Duodenal mucosa (tissue), 2 donors: ENCODE results near the gene ULK4.

Source experiments
- H3K27ac ChIP-seq: one replicate; pipeline ENCODE4 v1.7.0; 2013; ENCODE audit warnings: low read depth, low read length
- H3K27me3 ChIP-seq, 2 donors: one replicate each; pipeline ENCODE4 v1.7.0; 2013; ENCODE audit warnings: low read length in 2 of 2, control low read depth in 1 of 2; ENCODE audit not compliant: insufficient read depth in 2 of 2, control insufficient read depth in 1 of 2
- H3K36me3 ChIP-seq, 2 donors: one replicate each; pipeline ENCODE4 v1.7.0; 2013; ENCODE audit warnings: low read length in 2 of 2, control low read depth in 1 of 2; ENCODE audit not compliant: insufficient read depth in 2 of 2, control insufficient read depth in 1 of 2
- H3K4me1 ChIP-seq, 2 donors: one replicate each; pipeline ENCODE4 v1.7.0; 2013; ENCODE audit warnings: low read length in 2 of 2, control low read depth in 1 of 2; ENCODE audit not compliant: insufficient read depth in 2 of 2, control insufficient read depth in 1 of 2
- H3K4me3 ChIP-seq, 2 donors: one replicate each; pipeline ENCODE4 v1.7.0; 2013; ENCODE audit warnings: low read length in 2 of 2, low read depth in 1 of 2
- H3K9ac ChIP-seq, 2 donors: one replicate each; pipeline ENCODE4 v1.7.0; 2013; ENCODE audit warnings: low read length in 2 of 2, low read depth in 1 of 2
- H3K9me3 ChIP-seq, 2 donors: one replicate each; pipeline ENCODE4 v1.7.0; 2013; ENCODE audit warnings: low read length in 2 of 2, control low read depth in 1 of 2; ENCODE audit not compliant: control insufficient read depth in 1 of 2

ULK4 gene

DNA sequence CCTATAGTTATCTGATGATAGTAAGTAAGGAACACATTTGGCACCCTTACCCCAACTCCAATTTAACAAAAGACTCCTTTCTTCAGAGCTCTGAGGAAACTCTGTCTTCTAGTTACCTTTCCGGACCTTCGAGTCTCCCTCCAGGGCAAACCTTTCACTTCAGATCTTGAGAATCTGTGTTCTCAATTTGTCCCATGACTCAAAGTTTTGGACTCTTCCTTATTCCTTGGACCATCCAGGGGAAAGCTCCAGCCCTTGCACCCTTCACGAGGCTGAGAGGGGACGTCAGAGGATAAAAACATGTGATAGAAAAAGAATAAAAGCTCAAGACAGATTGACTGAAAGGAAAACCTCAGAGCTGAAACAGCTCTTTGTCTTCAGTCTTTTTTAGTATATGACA lies 685.7 kb downstream of the ULK4 start:
- H3K4me3 ChIP-seq: no peak overlapping the region
- no peak overlapping the region for H3K9ac ChIP-seq
- no peaks in the 10 kb centered on the region for H3K27me3 ChIP-seq
- H3K4me1 ChIP-seq: no peaks in the 10 kb centered on the region
- H3K9me3 ChIP-seq: no peaks in the 10 kb centered on the region
- H3K27ac ChIP-seq: no peak overlapping the region
- H3K36me3 ChIP-seq: no peaks in the 10 kb centered on the region

DNA sequence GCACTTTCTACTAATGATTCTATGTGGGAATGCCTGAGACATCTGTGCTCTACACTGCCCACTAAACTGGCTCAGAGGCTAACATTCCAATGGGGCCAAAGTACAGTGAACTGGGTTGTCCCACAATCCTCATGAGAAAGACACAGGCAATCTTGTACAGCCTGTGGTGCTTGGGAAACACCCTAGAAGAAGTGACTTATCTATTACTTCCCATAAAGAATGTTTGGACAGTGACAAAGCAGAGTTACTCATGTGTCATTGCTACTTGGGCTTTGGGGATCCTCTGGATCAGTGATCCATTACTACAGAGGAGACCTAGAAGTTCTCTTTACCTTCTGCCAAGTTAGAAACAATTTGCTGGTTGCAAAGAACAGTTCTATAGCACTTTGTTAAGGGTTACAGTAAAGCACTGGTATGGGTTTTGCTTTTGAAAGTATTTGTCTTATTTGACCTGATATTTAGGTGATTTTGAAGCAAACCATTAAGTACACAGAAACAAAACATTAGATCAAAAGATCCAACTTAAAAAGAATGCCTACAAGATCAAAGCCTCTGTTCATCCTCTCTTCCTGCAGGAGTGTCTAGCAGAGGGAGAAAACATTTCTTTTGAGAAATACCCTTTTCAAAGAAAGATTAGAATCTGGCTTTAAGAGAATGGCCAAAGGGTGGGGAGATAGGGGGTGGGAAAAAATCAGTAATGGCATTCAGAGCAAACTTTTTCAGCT lies 686.8 kb downstream of the ULK4 start:
- Histone ChIP-seq H3K4me3 (no peak overlapping the region), H3K27ac (no peak overlapping the region), H3K36me3 (no peaks in the 10 kb centered on the region), H3K9ac (no peak overlapping the region), H3K27me3 (no peaks in the 10 kb centered on the region), H3K9me3 (no peaks in the 10 kb centered on the region), H3K4me1 (no peaks in the 10 kb centered on the region)

DNA sequence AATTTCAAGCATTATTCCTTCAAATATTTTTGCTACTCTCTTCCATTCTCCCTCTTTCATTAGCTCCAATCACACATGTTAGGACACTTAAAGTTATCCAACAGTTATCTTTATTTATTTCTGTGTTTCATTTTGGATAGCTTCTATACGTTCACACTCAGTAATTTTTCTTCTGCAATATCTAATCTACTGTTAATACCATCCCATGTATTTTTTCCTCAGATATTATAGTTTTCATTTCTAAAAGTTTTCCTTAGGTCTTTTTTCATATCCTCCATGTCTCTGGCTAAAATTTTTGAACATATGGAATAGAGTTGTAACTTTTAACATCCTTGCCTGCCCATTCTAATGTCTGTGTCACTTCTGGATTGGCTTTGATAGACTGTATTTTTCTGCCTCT lies 689.2 kb downstream of the ULK4 start:
- H3K9me3 ChIP-seq: no peaks in the 10 kb centered on the region
- H3K9ac ChIP-seq: no peak overlapping the region
- no peak overlapping the region for H3K27ac ChIP-seq
- no peaks in the 10 kb centered on the region for H3K36me3 ChIP-seq
- no peak overlapping the region for H3K4me3 ChIP-seq
- H3K4me1 ChIP-seq: no peaks in the 10 kb centered on the region
- no peaks in the 10 kb centered on the region for H3K27me3 ChIP-seq

DNA sequence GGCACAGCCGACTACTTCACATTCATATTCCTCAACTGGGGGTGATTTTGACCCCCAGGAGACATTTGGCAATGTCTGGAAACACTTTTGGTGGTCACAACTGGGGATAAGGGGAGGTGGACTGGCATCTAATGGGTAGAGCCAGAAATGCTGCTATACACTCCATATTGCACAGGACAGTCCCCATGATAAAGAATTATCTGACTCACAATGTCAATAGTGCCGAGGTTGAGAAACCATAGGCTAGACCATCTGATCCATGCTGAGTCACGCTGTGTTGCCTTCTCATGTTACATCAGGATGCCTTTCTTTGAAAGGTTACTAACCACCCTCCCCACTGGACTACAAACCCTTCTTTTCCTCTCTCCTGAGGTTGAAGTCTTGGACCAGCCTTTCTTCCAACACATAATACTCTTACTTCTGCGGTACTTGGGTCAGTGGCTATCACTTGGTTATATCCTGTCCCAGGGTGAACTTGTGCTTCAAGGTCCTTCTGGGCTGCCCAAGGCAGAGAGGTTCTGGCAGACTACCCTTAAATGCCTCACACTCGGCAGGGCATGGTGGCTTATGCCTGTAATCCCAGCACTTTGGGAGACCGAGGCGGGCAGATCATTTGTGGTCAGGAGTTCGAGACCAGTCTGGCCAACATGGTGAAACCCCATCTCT lies 693.8 kb downstream of the ULK4 start:
- no peaks in the 10 kb centered on the region for H3K4me1 ChIP-seq

DNA sequence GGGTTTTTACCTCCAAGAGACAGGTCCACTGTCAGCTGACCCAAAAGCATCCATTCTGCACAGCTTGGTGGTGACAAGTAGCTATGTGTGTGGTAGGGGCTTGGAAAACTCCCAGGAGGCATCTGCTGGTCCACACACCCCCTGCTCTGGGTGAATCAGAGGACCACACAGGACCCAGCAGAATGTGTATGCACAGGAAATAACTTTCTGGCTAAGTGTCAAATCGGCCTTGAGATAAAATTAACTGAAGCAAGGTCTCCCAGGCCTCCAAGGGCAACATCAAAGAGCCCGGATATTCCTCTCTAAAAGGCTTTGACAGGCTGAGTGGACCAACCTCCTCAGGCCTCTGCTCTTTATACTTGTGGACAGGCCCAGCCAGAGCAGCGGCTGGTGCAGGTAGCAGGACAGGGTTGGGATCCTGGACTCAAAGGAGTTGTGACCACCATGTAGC lies 696.1 kb downstream of the ULK4 start:
- no peak overlapping the region for H3K4me3 ChIP-seq
- H3K36me3 ChIP-seq: no peaks in the 10 kb centered on the region
- H3K4me1 ChIP-seq: no peaks in the 10 kb centered on the region
- H3K27me3 ChIP-seq: no peaks in the 10 kb centered on the region
- no peaks in the 10 kb centered on the region for H3K9me3 ChIP-seq
- no peak overlapping the region for H3K27ac ChIP-seq
- no peak overlapping the region for H3K9ac ChIP-seq

More for the DNA sequence above, 693.8 kb downstream of the ULK4 start:
- H3K9me3 ChIP-seq: no peaks in the 10 kb centered on the region
- no peaks in the 10 kb centered on the region for H3K27me3 ChIP-seq
- no peak overlapping the region for H3K9ac ChIP-seq
- H3K27ac ChIP-seq: no peak overlapping the region
- no peak overlapping the region for H3K4me3 ChIP-seq
- H3K36me3 ChIP-seq: no peaks in the 10 kb centered on the region

DNA sequence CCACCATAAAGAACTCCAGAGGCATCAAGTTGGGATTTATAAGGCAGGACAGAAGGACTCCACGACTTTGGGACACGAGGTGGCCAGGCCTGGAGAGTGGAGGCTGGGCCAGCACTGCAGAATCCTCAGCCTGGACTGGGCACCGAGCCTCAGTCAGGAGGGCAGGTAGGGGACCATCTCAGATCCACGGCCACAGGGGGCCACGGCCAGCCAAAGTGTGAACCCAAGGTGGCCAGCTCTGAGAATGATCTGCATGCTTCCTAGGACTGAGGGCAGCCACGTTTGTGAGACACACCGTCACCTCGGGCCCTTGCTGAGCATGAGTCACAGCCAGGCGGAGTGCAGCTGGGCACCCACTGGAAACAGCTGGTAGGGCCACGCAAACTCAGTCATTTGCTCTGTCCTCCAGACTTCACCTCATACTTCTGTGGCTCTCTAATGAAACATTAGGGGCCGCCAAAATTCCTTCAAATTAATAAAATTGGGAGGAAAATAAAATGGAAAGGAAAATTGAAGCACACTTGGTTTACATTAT lies 696.8 kb downstream of the ULK4 start:
- no peaks in the 10 kb centered on the region for H3K4me1 ChIP-seq
- H3K27ac ChIP-seq: no peak overlapping the region
- H3K9me3 ChIP-seq: no peaks in the 10 kb centered on the region
- no peaks in the 10 kb centered on the region for H3K27me3 ChIP-seq
- H3K4me3 ChIP-seq: no peak overlapping the region
- no peak overlapping the region for H3K9ac ChIP-seq
- no peaks in the 10 kb centered on the region for H3K36me3 ChIP-seq

DNA sequence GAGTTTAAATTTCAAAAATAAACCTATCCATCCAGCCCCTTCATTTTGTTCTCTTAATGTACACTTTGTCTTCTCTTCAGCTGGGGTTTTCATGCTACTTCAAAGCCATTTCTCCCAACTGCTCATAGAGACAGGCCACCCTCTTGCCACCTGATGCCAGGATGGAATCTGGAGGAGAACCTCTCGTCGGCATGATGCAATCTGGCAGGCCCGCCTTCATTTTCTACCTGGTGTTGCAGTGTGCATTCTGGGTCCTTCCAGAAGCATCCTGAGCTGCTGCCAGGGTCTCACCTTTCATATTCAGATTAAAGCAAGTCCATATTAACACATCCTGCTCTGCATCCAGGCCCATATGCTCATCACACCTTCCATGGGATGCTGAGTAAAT lies 701.8 kb downstream of the ULK4 start:
- Histone ChIP-seq H3K27me3 (no peaks in the 10 kb centered on the region), H3K9me3 (no peaks in the 10 kb centered on the region), H3K4me3 (no peak overlapping the region), H3K9ac (no peak overlapping the region), H3K27ac (no peak overlapping the region), H3K36me3 (no peaks in the 10 kb centered on the region), H3K4me1 (no peaks in the 10 kb centered on the region)

DNA sequence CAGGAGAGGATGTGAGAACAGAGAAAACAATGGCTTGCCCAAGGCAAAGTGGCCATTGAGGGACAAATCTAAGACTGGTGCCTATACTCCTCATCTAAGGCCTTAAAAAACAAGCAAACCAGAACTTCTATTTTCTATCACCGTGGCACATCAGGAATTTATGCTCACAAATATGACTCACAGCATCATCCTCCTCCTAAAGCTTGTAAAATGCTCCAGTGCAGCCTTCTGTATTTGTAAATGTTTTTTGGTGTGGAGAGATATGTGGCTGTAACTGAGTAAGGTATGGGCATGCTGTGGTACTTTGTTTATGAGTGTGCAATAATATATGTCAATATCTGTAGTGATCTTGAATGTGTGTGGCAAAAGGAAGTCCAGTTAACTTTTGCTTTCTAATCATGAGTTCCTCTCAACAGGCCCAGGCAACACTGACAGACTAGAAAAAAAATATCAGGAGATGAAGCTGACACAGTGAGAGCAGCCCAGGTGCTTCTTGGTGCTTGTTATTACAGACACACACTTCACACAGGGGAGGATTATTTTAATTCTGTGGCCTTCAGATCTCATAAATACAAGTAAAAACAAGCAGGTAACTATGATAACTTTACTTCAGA lies 702.3 kb downstream of the ULK4 start:
- H3K27ac ChIP-seq: no peak overlapping the region
- no peak overlapping the region for H3K9ac ChIP-seq
- H3K27me3 ChIP-seq: no peaks in the 10 kb centered on the region
- no peaks in the 10 kb centered on the region for H3K4me1 ChIP-seq
- no peaks in the 10 kb centered on the region for H3K9me3 ChIP-seq
- H3K36me3 ChIP-seq: no peaks in the 10 kb centered on the region
- H3K4me3 ChIP-seq: no peak overlapping the region

DNA sequence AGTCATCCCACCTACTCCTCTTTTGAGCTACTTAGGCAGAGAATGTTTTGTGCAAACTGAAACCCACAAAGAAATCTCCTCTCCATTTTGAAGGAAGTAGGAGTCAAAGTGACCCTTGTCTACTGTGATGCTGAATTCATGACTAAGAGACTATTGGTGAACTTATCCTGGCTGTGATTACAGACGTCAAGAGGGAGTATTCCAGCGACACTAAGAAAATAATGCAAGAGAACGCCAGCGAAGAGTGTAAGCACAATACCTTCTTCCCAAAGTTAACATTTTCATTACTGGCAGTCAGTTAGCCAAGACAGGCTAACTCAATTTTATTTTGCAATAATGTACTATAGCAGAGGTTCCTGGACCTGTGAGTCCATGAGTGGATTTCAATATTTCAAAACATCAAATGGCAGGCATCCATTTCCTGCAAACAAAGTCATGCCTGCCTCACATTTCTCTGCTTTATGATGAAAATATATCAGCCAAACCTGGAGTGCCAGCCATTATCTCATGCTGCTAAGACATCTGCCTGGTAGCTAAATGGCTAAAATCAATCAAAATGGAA lies 703.6 kb downstream of the ULK4 start:
- no peak overlapping the region for H3K9ac ChIP-seq
- no peak overlapping the region for H3K27ac ChIP-seq
- H3K4me1 ChIP-seq: no peaks in the 10 kb centered on the region
- H3K4me3 ChIP-seq: no peak overlapping the region
- no peaks in the 10 kb centered on the region for H3K36me3 ChIP-seq
- no peaks in the 10 kb centered on the region for H3K27me3 ChIP-seq
- no peaks in the 10 kb centered on the region for H3K9me3 ChIP-seq

DNA sequence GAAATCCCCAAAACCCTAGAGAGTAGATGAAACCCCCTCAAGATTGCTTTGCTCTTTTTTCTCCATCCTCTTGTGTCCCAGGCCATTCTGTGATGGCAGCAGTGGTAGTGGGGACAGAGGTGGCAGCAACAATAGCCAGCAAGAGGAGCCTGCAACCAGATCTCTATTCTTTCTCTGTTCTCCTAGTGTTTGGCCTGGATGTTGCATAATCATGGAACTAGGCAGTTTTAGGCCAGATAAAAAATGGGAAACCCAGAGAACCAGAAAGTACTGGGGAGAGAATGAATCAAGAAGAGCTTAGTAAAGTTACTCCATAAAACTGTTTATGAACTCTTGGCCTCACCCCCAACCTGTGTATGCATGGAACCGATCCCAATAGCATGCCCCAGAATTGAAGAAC lies 710.3 kb downstream of the ULK4 start:
- Histone ChIP-seq H3K27me3 (no peaks in the 10 kb centered on the region), H3K4me3 (no peak overlapping the region), H3K9me3 (no peaks in the 10 kb centered on the region), H3K27ac (no peak overlapping the region), H3K36me3 (no peaks in the 10 kb centered on the region), H3K9ac (no peak overlapping the region), H3K4me1 (no peaks in the 10 kb centered on the region)
